ENCODE data around the gene MYO16.

- TF ChIP-seq CTCF (conservative IDR thresholded peaks at IDR 0.05 in 1 of 2, IDR thresholded peaks at IDR 0.05 in 1 of 2; ENCODE audit: low read depth in 1 of 2, low read length in 2 of 2) (no peak), EZH2 (IDR thresholded peaks at IDR 0.05; ENCODE audit: low read length, missing control alignments) (no peak)
These were observed 577 bp downstream of the MYO16 start for GRCh38 chr13:108629988-108630387.
